Endothelial cell of umbilical vein (primary cell): ENCODE measurements around the gene PUM2. TPM values are rescaled to one million over a fixed set of nuclear protein-coding genes. Genes with fewer than 3 reads are reported as not detected.

Experiments
- BruUV-seq: library from RNA; stranded (reverse); fragments of 400-500 nt; replicated peaks from 2 replicates; lab custom pipeline; 2021; lab: Mats Ljungman, UMichigan
- CTCF ChIA-PET: fragments of 300-600, 350-600 bp; sonication (Branson Sonifier 250); formaldehyde crosslinking; loops from one replicate; lab custom pipeline; 2021; ENCODE audit warnings: antibody characterized with exemption, inconsistent platforms; lab: Charles Lee
- POLR2A ChIA-PET: fragments of 300-600, 350-600 bp; sonication (Branson Sonifier 250); formaldehyde crosslinking; loops from one replicate; lab custom pipeline; 2021; ENCODE audit warnings: antibody characterized with exemption, inconsistent platforms; lab: Charles Lee
- DNase-seq: peaks from one replicate; pipeline ENCODE4 v3.0.0-alpha.2; 2011; ENCODE audit warnings: low read depth, low spot score
- FAIRE-seq: peaks from 2 replicates; lab custom pipeline; 2011; peaks lifted over from hg19 to GRCh38; lab: Jason Lieb, UNC
- H2AFZ ChIP-seq: 2 replicates; pipeline ENCODE4 v1.6.0; 2012; ENCODE audit warnings: low read depth, low read length, control low read depth, inconsistent platforms
- H3K27ac ChIP-seq: 2 replicates; pipeline ENCODE4 v1.5.1; 2011; ENCODE audit warnings: low read depth, mild to moderate bottlenecking, control low read depth, low read length, moderate library complexity; ENCODE audit not compliant: insufficient read depth
- H3K27me3 ChIP-seq, 2 experiments: 2 replicates each; pipeline versions ENCODE4 v1.6.0 to v1.6.1; 2011; ENCODE audit warnings: low read length in 2 of 2, mixed read lengths in 1 of 2; ENCODE audit not compliant: control insufficient read depth in 2 of 2, insufficient read depth in 2 of 2
- H3K36me3 ChIP-seq, 2 experiments: 2 replicates in 1 of 2; 3 replicates in 1 of 2; pipeline ENCODE4 v1.5.1; 2011; ENCODE audit warnings: low read length in 2 of 2, mild to moderate bottlenecking in 1 of 2, moderate library complexity in 1 of 2; ENCODE audit not compliant: control insufficient read depth in 2 of 2, insufficient read depth in 2 of 2; ENCODE audit errors: extremely low read depth in 1 of 2
- H3K4me1 ChIP-seq: 3 replicates; pipeline ENCODE4 v1.5.1; 2011; ENCODE audit warnings: mild to moderate bottlenecking, low read length; ENCODE audit not compliant: control insufficient read depth, insufficient read depth; ENCODE audit errors: extremely low read depth
- H3K4me2 ChIP-seq: 2 replicates; pipeline ENCODE4 v1.6.1; 2011; ENCODE audit warnings: low read length, control low read depth, mixed read lengths; ENCODE audit not compliant: insufficient read depth
- H3K4me3 ChIP-seq, 3 experiments: fragments of 200-600 bp in 1 of 3; sonication (generic), shearing (Covaris generic) in 1 of 3; replicated peaks in 1 of 3; 2 replicates each; pipeline ENCODE4 v1.5.1; 2011 to 2016; ENCODE audit warnings: control low read depth in 3 of 3, low read length in 3 of 3, mild to moderate bottlenecking in 2 of 3, inconsistent platforms in 1 of 3, low read depth in 1 of 3, moderate library complexity in 1 of 3; ENCODE audit not compliant: insufficient read depth in 1 of 3
- H3K79me2 ChIP-seq: 2 replicates; pipeline ENCODE4 v1.6.0; 2012; ENCODE audit warnings: low read length, inconsistent platforms; ENCODE audit not compliant: control insufficient read depth, insufficient read depth
- H3K9ac ChIP-seq: replicated peaks from 2 replicates; pipeline ENCODE3; 2011; ENCODE audit warnings: low read length, control low read depth; ENCODE audit not compliant: insufficient read depth; ENCODE audit errors: extremely low read depth
- H3K9me1 ChIP-seq: replicated peaks from 3 replicates; pipeline ENCODE4 v1.6.0; 2011; ENCODE audit warnings: mild to moderate bottlenecking, low read length; ENCODE audit not compliant: control insufficient read depth, insufficient read depth; ENCODE audit errors: extremely low read depth
- H3K9me3 ChIP-seq: replicated peaks from 2 replicates; pipeline ENCODE4 v1.5.1; 2012; ENCODE audit warnings: low read length, inconsistent platforms; ENCODE audit not compliant: control insufficient read depth, insufficient read depth
- H4K20me1 ChIP-seq: replicated peaks from 2 replicates; pipeline ENCODE3; 2011; ENCODE audit warnings: mild to moderate bottlenecking, low read length; ENCODE audit not compliant: control insufficient read depth, insufficient read depth; ENCODE audit errors: extremely low read depth
- EZH2 ChIP-seq: IDR thresholded peaks from 2 replicates; pipeline ENCODE4 v1.6.1; 2012; ENCODE audit warnings: borderline replicate concordance, low read depth, mild to moderate bottlenecking, moderate library complexity, low read length, inconsistent platforms; ENCODE audit not compliant: severe bottlenecking
- FOS ChIP-seq: IDR thresholded peaks from 2 replicates; pipeline ENCODE4 v1.6.1; 2011; ENCODE audit warnings: mild to moderate bottlenecking, low read length, moderate library complexity, borderline replicate concordance; ENCODE audit not compliant: insufficient read depth
- GATA2 ChIP-seq: IDR thresholded peaks from 2 replicates; pipeline ENCODE4 v1.7.0; 2011; ENCODE audit warnings: low read depth, mild to moderate bottlenecking, moderate library complexity, mixed read lengths, low read length; ENCODE audit not compliant: insufficient read length, insufficient read depth
- JUN ChIP-seq: IDR thresholded peaks from 2 replicates; pipeline ENCODE4 v1.6.1; 2011; ENCODE audit warnings: borderline replicate concordance, low read depth; ENCODE audit not compliant: insufficient read length, insufficient read depth
- MYC ChIP-seq: IDR thresholded peaks from one replicate; pipeline ENCODE4 v1.6.1; 2011; ENCODE audit warnings: mild to moderate bottlenecking, low read depth, low read length
- POLR2A ChIP-seq: IDR thresholded peaks from 2 replicates; pipeline ENCODE4 v1.6.1; 2012; ENCODE audit warnings: low read depth, mild to moderate bottlenecking, control low read depth, low read length
- POLR2AphosphoS5 ChIP-seq: IDR thresholded peaks from 2 replicates; pipeline ENCODE4 v1.6.1; 2012; ENCODE audit warnings: low read depth, mild to moderate bottlenecking, control low read depth, low read length, moderate library complexity; ENCODE audit not compliant: insufficient read depth
- dilution Hi-C: fragments of 300-500 bp; cut with MboI; formaldehyde crosslinking; loops from one replicate; pipeline ENCODE4 v1.15.0; 2019; ENCODE audit warnings: low sequenced_read_pairs; ENCODE audit not compliant: extremely low pct_ligation_motif_present
- intact Hi-C: fragments of 100-400 bp; cut with micrococcal nuclease; formaldehyde crosslinking; loops from one replicate; pipeline ENCODE4 v1.10.0; 2022
- polyA plus RNA-seq, 4 experiments: library from polyadenylated mRNA; depleted of rRNA in 3 of 4; stranded (reverse) in 3 of 4; unstranded in 1 of 4; fragments of >200 nt; gene quantifications; 2 replicates each; pipeline versions ENCODE4 v1.2.1 to v1.2.3, GENCODE V29; 2011 to 2012; ENCODE audit warnings: missing spikeins in 1 of 4
- total RNA-seq: library from RNA; stranded (reverse); gene quantifications from 2 replicates; pipeline ENCODE4 v1.2.3, GENCODE V29; 2021
- TF ChIP-seq, protein P1 (sequence below): IDR thresholded peaks from 2 replicates; pipeline ENCODE4 v1.6.1; 2011; ENCODE audit not compliant: insufficient read depth, insufficient read length
- TF ChIP-seq, protein P2 (sequence below), 2 donors: IDR thresholded peaks; 1 replicate in 1 of 2; 2 replicates in 1 of 2; pipeline ENCODE4 v1.5.1; 2011; ENCODE audit warnings: low read length in 2 of 2, mild to moderate bottlenecking in 2 of 2, moderate library complexity in 2 of 2, control low read depth in 1 of 2, inconsistent platforms in 1 of 2, low read depth in 1 of 2; ENCODE audit not compliant: insufficient read depth in 1 of 2; ENCODE audit errors: extremely low read depth in 1 of 2

The PUM2 gene
- total and polyA plus RNA-seq, 2 donors (not counting 3 experiments of a cell fraction or from before 2014, with no cell fraction given): 32.9 to 83.7 TPM

- CTCF ChIA-PET: interaction anchor here (1.2 to 2.1 kb wide), 4 partner anchors 9 to 79 kb away, joined by 3 to 8 read pairs (median 4); partner anchors contain the start of gene SDC1
- FAIRE-seq: no peak
These were observed 136.0 kb downstream of the PUM2 start for GRCh38 chr2:20214566-20215182.

More at GRCh38 chr2:20214566-20215182, 136.0 kb downstream of the PUM2 start:
- Histone ChIP-seq H3K4me2 (no peak overlapping the region), H2AFZ (no peak overlapping the region), H3K27me3 (no peaks in the 10 kb centered on the region), H3K36me3 (no peaks in the 10 kb centered on the region), H3K9me1 (no peaks in the 10 kb centered on the region), H4K20me1 (no peaks in the 10 kb centered on the region), H3K79me2 (no peaks in the 10 kb centered on the region), H3K4me3 (no peak overlapping the region), H3K4me1 (peaks cover 6% of the 10 kb centered on the region), H3K9me3 (no peaks in the 10 kb centered on the region), H3K9ac (no peak overlapping the region), H3K27ac (no peak overlapping the region)
- intact Hi-C loops: no loop called here
- POLR2A ChIA-PET: no interaction called here
- BruUV-seq: no TSS peak
- dilution Hi-C loops: no loop called here
- DNase-seq: no peak
- TF ChIP-seq POLR2AphosphoS5: no peak
- TF ChIP-seq, protein P1, sequence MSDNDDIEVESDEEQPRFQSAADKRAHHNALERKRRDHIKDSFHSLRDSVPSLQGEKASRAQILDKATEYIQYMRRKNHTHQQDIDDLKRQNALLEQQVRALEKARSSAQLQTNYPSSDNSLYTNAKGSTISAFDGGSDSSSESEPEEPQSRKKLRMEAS: no peak
- no peak for TF ChIP-seq JUN
- no peak for TF ChIP-seq POLR2A
- TF ChIP-seq MYC: no peak
- TF ChIP-seq GATA2: no peak
- no peak for TF ChIP-seq FOS
- TF ChIP-seq EZH2: no peak
- TF ChIP-seq, protein P2, sequence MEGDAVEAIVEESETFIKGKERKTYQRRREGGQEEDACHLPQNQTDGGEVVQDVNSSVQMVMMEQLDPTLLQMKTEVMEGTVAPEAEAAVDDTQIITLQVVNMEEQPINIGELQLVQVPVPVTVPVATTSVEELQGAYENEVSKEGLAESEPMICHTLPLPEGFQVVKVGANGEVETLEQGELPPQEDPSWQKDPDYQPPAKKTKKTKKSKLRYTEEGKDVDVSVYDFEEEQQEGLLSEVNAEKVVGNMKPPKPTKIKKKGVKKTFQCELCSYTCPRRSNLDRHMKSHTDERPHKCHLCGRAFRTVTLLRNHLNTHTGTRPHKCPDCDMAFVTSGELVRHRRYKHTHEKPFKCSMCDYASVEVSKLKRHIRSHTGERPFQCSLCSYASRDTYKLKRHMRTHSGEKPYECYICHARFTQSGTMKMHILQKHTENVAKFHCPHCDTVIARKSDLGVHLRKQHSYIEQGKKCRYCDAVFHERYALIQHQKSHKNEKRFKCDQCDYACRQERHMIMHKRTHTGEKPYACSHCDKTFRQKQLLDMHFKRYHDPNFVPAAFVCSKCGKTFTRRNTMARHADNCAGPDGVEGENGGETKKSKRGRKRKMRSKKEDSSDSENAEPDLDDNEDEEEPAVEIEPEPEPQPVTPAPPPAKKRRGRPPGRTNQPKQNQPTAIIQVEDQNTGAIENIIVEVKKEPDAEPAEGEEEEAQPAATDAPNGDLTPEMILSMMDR (IDR thresholded peaks at IDR 0.05; ENCODE audit: extremely low read depth in 1 of 2, insufficient read depth in 1 of 2, low read depth in 1 of 2, low read length in 2 of 2): no peak
